GM19043 (cell line): ENCODE results near the gene ANO10.
"Not testable (repeated sequence)": the region's sequence is repeated elsewhere in the genome, so short reads cannot be mapped to it uniquely, and the experiment has no call there.

ENCODE experiments used
- ATAC-seq: cut with Tn5 transposase; IDR thresholded peaks from one replicate; pipeline ENCODE4 v1.9.1; 2021; ENCODE audit warnings: low read depth; ENCODE audit not compliant: unreplicated experiment

ANO10 gene

GRCh38 chr3:43621656-43622432 lies at the start of gene ANO10:
Gene ANO10 (minus strand): TSS chr3:43622011. CDS start chr3:43605852, 16,159 bp downstream.
- ATAC-seq = peak; percentile 94

- no peak for ATAC-seq
These were observed 49.1 kb upstream of the ANO10 start for GRCh38 chr3:43670635-43671522.

- not testable (repeated sequence) for ATAC-seq
These were observed 43.2 kb upstream of the ANO10 start for GRCh38 chr3:43665011-43665410.

- not testable (repeated sequence) for ATAC-seq
These were observed 39.6 kb upstream of the ANO10 start for GRCh38 chr3:43661376-43661775.

GRCh38 chr3:43659250-43659880 lies 37.6 kb upstream of the ANO10 start:
- ATAC-seq = no peak

- ATAC-seq = not testable (repeated sequence)
These were observed 34.6 kb upstream of the ANO10 start for GRCh38 chr3:43656390-43656789.

GRCh38 chr3:43650345-43650744 lies 28.5 kb upstream of the ANO10 start:
- ATAC-seq = no peak

GRCh38 chr3:43649365-43649968 lies 27.7 kb upstream of the ANO10 start:
- ATAC-seq = no peak

- no peak for ATAC-seq
These were observed 27.1 kb upstream of the ANO10 start for GRCh38 chr3:43648957-43649356.

- ATAC-seq = no peak
These were observed 25.7 kb upstream of the ANO10 start for GRCh38 chr3:43647331-43648166.

GRCh38 chr3:43644443-43644842 lies 22.6 kb upstream of the ANO10 start:
- ATAC-seq = no peak

GRCh38 chr3:43641306-43642114 lies 19.7 kb upstream of the ANO10 start:
- ATAC-seq = no peak

GRCh38 chr3:43640681-43641080 lies 18.9 kb upstream of the ANO10 start:
- no peak for ATAC-seq

- no peak for ATAC-seq
These were observed 17.0 kb upstream of the ANO10 start for GRCh38 chr3:43638594-43639447.

- no peak for ATAC-seq
These were observed 15.9 kb upstream of the ANO10 start for GRCh38 chr3:43637702-43638101.

GRCh38 chr3:43632986-43633385 lies 11.2 kb upstream of the ANO10 start:
- no peak for ATAC-seq

GRCh38 chr3:43632269-43632733 lies 10.5 kb upstream of the ANO10 start:
- no peak for ATAC-seq

GRCh38 chr3:43629741-43630140 lies 7.9 kb upstream of the ANO10 start:
- no peak for ATAC-seq
